ENCODE data around the gene RHBDD1.

The RHBDD1 gene

DNA sequence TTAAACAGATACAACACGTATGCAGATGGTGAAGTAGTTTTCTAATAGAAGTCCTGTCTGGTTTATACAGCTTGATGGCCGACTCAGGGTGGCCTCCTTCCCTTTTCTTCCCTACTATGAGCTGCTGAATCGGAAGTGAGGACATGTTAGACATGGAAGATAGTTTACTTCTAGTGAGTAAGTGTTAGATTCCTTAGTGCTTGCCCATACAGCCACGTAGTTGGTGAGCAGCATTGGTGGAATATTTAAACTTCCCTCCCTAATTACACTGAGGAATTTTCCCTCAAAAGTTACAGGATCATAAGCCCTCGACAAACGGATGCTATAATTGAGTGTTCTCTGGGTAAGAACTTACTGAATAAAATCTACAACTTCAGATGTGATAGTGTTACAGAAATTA lies 52.1 kb downstream of the RHBDD1 start:
- DNase-seq (ENCODE audit: low spot score): no peak

DNA sequence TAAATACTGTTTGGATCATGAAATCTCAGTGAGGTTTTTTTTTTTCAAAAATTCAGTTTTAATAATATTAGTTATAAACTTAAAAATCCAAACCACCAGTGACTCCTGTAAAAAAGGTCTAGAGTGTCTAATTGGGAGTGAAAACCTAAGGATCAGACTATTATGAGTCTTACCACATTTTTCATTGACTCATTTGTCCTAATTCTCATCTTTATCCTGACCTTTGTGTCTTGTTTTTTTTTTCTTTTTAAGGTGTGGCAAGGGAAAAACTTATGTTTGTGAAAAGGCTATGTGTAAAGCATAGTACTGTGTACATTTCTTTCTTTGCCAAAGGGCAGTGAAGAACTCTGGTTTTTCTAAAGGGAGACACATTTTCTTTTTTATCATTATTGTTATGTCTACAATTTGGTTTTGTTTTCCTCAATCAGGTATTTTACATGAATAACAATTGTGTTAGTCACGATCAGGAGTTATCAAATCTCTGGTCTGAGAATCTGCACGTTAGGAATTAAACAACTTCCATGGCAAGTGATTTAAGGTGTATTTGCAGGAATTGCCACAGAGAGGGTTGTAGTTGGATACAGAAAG lies 52.6 kb downstream of the RHBDD1 start:
- no peak for DNase-seq (ENCODE audit: low spot score)

DNA sequence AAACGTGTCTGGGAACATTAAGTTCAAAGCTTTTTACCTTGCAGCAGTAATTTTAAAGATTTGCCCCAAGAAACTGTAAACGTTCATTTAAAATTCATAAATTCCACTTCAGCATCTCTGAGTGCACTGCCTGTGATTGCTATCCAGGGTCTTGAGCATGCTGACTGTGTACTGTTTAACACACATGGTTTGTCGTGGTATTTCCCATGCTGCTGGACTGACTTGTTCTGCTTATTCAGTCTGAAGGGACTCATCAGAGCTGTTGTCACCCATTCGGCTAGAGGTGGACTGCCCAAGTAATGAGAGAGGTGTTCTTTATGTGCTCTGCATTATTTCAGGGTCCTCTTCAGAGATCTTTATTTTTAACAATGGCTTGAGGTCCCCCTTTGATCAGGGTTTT lies 53.1 kb downstream of the RHBDD1 start:
- DNase-seq (ENCODE audit: low spot score): no peak

DNA sequence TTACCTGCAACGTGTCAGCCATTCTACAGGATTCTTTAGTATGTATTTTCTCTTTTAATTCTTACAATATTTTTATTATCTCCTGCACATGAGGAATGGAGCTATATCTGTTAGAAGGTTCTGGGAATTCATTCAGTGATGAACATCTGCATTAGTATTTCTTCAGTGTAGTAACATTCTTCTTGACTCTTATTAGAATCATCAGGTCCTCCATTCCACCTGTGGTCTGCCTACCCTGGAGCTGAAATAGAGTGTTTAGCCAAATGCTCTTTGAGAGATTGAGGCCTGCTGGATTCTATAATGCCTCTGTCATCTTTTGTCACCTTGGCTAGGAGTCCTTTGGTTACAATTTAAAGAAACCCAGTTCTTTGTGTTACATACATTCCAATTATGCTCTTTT lies 54.4 kb downstream of the RHBDD1 start:
- DNase-seq (ENCODE audit: low spot score): no peak

DNA sequence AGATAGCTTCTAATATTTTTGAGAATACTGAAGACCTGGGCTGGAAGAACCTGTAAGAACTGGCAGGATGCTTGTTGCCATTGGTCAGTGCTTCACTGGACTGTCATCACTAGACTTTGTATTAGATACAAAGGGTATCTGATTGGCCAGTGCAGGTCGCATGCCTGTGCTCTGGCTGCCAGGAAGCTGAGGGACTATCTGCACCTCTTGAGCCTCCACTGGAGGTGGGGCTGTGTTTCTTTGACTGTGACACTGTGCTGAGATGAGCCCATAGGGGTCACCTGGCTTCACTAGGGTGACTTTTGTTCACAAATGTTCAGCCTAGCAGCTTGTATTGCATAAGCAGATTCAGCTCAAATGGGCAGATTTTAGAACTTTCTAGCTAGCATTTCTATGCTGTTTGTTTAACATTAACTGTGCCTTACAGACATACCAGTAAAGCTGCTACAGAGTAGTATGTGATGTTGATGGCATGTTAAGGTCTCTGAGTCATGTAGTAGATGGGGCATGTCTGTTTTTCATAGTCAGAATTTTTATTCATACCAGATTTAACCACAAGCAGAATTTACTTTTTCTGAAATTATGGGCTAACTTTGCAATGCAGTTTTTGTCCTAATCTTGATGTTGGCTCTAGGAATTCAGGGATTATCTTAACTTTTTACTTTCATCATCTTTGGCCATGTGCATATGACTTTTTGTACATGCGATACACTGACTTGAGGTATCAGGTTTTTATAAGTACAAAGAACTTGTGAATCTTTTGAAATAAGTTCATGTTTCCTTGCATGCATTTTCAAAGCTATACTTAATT lies 56.1 kb downstream of the RHBDD1 start:
- DNase-seq (ENCODE audit: low spot score): no peak

DNA sequence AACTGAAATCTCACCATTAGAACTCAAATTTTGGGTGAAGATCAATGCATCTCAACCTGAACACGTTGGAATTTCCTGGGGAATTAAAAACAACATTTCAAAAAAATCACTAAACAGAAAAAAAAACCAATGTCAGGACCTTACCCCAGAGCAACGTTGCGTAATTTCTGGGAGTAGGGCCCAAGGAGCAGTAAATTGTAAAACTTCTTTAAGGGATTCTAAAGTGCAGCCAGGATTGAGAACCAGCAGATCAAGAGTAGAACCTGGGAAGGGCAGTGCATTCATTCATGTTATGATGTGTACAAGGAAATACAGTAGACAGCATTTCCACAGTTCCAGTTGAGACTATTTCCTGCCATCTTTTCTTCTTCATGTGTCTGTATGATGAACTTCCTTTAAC lies 56.9 kb downstream of the RHBDD1 start:
- no peak for DNase-seq (ENCODE audit: low spot score)

DNA sequence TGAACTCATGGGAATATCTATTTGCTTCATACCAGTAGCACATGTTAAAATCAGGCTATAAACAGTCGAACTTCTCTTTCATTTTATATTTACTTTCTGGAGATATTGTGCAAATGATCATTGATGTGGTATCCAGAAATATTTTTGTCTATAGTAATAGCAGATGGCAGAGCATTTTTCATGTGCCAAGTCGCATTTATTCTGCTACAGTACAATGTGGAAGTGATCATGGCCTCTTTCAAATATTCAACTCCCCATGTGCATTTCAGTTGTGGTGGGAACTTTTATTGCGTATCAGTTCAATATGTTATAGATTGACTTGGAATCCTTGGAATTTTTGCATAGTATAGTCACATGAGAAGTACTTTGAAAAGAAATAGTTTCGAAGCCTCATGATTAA lies 57.4 kb downstream of the RHBDD1 start:
- no peak for DNase-seq (ENCODE audit: low spot score)

DNA sequence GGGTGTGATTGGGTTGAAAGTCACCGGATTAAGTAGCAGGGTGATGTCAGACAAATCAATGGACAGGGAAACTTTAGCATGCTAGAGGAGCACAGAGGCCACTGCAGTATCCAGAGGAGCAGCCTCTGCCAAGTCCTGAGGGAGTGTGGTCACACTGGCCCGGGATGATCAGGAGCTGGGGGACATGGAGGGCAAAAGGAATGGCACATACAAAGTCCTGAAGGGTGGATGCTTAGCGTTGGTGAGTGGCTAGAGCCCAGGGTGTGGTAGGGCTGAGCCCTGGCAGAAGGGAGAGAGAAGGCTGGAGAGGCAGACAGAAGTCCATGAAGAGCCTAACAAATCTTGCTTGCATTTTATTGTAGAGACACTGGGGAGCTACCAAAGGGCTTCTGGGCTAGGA lies 58.9 kb downstream of the RHBDD1 start:
- DNase-seq (ENCODE audit: low spot score): no peak

DNA sequence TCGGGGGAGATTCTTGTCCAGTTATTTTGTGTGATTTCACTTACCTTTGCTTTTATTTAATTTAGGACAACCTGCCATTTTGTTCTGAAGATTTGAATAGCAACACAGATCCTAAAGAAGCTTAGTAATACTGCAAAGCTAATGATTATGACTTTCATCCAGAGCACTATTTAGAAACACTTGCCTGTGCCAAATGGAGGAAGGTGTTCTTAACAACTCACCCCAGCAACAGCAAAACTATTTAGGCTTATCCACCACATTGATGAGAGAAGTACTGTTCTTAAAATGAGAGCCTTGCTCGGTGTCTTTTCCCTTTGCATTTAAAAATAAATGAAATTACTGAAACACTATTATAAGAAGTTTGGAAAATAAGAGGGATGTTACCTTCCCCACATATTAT lies 59.7 kb downstream of the RHBDD1 start:
- DNase-seq (ENCODE audit: low spot score): no peak

DNA sequence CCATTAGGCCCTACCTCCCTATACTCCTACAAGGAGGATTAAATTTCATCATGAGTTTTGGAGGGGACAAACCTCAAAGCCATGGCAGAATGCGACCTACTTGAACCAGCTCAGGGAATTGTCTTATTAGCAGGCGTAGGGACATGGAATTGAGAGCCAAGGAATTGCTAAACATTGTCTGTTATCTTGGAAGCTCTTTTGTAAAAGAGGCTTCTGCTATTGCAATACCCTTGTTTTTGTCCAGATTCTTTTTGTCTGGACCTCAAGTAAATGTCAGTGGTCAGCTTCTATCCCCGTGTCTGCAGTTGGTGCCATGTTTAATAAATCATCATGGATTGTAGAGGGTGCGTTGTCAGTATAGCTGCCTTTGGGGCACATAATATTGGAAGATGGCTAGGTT lies 62.3 kb downstream of the RHBDD1 start:
- DNase-seq (ENCODE audit: low spot score): no peak

DNA sequence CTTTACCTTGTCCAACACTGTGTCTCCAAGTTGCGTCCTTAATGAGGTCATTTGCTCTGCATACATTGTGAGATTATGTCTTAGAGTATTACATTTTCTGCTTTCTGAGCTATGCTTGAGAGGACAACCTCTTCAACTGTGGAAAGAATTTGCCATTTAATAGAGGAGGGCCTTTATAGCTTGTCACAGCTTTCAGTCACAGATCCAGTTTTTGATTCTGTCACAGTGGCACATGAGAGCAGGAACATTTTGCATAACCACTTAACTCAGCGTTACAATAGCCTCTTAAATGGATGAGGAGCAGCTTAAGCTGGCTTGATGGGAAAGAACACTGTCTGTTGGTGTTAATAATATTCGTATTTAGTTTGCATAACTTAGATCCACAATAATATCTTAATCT lies 63.0 kb downstream of the RHBDD1 start:
- DNase-seq (ENCODE audit: low spot score): no peak

DNA sequence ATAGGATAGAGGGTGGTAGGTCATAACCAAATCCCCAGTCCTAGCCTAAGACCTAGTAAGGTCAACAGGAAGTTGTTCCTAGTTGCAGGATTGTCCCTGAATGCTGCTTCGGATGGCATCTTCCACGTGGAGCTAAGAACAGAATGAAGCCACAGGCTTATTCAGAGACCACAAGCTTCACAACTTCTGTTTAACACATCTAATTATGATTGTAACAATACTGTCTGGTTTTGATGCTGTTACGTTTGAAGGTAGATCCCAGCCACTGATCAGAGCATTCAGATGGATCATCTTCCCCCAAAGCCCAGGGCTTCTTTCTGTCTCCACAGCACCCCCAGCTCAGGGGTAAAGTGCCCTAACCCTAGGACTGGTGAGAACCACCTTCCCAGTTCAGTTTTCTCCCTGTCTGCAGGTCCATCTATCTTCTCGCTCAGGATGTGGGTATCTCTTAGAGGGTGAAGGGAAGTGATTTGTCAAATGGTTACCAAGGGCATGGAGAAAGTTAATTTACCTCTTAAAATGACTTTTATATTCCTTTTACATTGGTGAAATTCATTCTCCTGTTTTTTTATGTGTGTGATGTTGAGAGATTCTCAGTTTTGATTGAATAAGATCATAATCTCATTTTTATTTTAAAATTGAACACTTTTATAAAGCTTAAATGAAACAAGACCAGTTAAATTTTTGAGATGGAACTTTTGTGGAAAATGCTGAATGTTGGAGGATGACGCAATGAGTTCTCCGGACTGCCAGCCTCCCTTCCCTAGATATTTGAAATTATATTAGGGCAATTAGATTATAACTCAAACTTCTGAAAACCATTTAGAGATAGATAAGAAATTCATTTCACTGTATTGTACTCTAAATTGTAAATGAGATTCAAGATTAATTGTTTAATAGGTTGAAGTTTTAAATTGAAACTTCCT lies 66.5 kb downstream of the RHBDD1 start:
- no peak for DNase-seq (ENCODE audit: low spot score)

DNA sequence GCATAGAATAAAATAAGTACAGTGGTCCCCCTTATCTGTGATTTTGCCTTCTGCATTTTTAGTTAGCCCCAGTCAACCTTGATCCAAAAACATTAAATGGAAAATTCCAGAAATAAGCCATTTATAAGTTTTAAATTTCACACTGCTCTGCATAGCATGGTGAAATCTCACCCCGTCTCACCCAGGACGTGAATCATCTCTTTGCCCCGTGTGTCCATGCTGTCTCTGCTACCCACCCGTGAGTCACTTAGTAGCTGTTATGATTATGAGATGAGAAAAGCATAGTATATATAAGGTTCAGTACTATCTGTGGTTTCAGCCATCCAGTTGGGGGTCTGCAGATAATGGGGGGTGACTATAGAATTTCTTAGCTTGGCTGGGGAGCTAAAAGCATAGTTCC lies 67.3 kb downstream of the RHBDD1 start:
- DNase-seq (ENCODE audit: low spot score): no peak

DNA sequence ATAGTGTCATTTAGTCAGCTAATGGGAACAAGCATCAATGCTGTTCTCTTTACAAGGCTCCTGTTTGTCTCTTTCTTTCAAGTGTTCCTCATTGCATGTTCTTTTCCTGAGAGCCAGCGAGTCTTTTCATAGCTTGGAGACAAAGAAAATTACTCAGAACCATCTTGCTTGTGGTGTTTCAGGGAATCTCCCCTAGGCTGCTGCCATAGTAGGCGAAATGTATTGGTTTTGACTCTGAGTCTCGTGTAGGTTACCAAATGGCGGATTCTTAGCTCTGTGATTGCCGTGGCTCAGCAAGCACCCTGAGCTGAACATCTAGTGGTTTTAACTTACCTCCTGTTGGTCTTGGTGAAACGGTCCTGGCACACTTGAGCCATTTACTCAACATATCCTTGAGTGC lies 68.7 kb downstream of the RHBDD1 start:
- DNase-seq (ENCODE audit: low spot score): no peak

DNA sequence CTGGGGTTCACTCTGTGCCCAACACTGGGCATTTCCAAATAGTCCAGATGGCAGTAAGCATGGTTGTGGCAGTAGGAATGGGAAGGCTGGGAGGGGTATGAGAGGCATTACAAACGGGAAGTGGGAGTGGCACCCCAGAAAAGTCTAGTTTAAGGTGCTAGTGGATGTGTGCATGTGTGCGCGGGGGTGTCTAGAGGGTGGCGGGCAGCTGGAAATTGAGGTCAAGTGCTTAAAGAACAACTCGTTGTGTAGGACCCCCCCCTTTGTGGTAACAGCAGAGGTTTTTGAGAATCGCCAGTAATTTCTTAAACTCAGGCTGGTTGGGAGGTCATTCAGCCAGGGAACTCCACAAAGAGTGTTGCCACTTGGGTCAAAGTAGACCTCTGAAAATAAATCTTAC lies 69.9 kb downstream of the RHBDD1 start:
- DNase-seq (ENCODE audit: low spot score): no peak

DNA sequence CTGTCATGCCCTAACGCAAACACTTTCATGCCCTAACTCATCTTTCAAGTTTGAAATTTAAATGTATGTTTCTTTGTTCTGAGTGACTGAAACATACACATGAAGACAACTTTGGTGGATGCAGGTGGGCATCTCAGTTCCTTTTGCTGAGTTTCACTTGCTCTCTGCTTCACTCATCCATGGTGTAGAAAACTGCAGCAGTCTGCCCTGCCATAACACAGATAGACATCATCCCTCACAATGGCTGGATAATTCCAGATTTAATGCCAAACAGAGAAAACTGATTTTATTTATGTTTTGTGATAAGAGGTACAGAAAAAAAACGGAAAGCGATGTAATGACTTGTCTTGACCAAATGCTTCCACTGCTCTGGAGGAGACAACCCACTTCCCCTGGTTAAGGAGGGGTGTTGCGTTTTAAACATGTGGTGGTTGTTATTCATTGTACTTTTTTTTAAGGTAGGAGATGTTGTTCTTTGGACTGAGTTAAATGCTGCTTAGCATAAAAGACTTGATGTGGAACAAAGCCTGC lies 70.4 kb downstream of the RHBDD1 start:
- no peak for DNase-seq (ENCODE audit: low spot score)

DNA sequence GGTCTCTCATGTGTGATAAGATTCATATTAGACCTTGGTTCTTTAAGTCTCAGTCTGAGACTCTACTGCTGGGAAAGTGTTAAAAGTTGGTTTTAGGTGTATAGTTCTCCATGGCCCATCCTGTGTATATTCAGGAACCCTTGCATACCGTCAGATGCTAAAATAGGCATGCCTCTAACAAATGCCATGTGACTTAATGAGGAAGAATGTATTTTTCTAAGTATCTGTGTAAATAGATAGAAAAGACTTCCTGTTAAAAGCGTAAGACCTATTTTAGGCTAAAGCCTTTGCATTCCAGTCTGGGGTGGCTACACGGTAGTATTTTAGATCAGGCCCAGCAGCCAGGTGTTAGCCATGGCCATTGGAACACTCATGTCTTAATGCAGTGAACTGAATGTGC lies 73.3 kb downstream of the RHBDD1 start:
- DNase-seq (ENCODE audit: low spot score): no peak

DNA sequence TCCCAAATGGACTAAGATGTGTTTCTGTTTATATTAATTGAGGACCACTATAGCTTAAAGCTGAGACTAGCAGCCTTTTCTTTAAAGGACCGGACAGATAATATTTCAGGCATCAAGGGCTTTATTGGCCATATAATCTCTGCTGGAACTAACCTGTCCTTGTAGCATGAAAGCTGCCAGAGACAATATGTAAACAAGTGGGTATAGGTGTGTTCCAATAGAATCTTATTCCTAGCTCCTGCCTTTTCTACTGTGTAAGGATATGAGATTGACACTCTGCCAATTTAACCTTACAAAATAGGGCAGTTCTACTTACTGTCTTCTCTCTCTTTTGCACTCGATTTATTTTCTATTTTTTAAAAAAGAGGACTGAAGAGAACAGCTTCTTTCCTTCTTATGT lies 74.0 kb downstream of the RHBDD1 start:
- DNase-seq (ENCODE audit: low spot score): no peak

DNA sequence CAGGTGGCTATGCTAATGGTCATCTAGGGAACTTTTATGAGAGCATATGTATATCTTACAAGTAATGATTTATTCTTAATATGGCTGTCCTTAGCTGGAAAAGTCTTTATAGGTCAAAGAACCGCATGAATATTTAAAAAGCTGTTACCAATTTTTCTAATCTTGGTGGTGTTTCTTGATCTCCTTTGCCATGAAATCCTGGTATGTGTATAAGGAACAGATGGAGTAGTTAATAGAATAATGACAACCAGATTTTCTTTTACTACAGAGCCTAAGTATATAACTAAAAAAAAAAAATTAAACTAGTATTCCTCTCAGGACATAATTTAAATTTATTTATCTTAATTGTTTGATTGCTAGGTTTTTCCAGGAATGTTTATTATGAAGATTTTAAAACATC lies 74.5 kb downstream of the RHBDD1 start:
- no peak for DNase-seq (ENCODE audit: low spot score)

DNA sequence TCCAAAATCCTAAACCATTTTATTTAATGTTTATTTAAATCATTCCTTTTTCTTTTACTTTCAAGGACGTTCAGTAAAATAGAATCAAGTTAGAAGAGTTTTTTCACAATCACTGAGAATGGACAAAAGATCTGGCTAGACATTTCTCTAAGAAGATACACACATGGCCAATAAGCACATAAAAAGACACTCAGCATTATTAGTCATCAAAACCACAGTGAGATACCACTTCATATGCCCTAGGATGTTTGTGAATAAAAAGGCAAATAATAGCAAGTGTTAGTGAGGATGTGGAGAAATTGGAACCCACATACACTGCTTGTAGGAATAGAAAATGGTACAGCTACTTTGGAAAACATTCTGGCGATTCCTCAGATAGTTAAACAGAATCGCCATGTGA lies 76.1 kb downstream of the RHBDD1 start:
- no peak for DNase-seq (ENCODE audit: low spot score)

DNA sequence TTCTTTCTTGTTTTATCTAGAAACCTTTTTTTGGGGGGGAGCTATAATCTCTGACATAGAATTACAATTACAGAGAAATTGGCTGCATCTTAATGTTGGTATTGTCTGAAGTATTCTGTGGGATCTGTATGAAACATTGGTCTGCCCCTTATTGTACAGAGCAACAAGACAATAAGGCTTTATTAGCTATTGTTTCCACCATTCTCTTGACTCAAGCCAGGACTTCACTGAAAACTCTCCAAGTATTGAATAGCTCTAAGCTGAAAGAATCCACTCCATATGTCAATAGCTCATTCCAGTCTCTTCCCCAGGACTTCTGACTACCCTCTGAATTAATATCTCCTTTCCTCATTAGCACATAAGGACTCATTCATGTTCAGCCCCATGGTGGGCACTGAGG lies 77.8 kb downstream of the RHBDD1 start:
- DNase-seq (ENCODE audit: low spot score): no peak

DNA sequence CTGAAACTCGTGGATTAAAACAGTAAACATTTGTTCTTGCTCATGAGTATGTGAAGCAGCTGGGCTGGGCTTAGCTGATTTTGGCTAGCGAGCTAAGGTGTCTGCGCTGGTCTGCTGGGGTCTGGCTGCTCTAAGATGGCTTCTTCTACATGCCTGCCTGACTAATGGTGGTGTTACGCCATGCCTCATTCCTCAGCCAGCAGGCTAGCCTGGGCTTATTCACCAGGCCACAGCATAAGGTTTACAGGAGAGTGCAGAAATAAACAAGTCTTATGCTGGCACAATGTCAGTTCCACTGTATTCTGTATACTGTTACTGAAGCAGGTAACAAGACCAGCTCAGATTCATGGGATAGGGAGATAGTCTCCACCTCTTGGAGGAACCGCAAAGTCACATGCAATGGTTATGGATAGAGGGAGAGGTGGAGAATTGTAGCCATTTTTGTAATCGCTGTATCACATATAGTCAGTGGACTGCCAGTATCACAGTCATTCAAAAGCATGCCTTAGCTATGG lies 80.0 kb downstream of the RHBDD1 start:
- no peak for DNase-seq (ENCODE audit: low spot score)

DNA sequence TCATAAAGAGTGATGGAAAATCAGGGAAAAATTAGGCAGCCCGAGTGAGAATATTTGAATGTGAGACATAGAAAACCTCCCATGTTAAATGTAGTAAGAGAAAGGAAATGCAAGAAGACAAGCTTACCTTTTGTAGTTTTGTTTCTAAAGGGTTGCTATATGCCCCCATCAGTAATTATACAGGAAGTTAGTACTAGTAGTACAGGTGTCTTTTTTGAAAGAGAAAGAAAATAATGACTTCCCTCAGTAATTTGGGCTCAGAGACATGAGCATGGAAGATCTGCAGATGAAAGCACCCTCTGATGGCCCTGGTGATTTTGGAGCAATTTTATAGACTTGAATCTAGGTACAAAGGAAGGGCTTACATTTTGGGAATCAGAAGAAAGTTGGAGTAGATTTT lies 80.8 kb downstream of the RHBDD1 start:
- no peak for DNase-seq (ENCODE audit: low spot score)
